Psoas muscle (tissue), 8 donors: ENCODE results near the gene CD248. TPM values are rescaled to one million over a fixed set of nuclear protein-coding genes. Genes with fewer than 3 reads are reported as not detected.

ENCODE experiments used
- ATAC-seq, 4 donors: fragments of 200-7000 bp; cut with Tn5 transposase; one replicate each; pipeline ENCODE4 v1.9.1; 2020; ENCODE audit warnings: moderate library complexity in 3 of 4, mild to moderate bottlenecking in 2 of 4
- DNase-seq, 2 donors: peaks; one replicate each; pipeline ENCODE4 v3.0.0-alpha.2; 2020
- H3K27ac ChIP-seq: fragments of 200-600 bp; one replicate; pipeline ENCODE4 v1.8.0; 2022
- H3K27me3 ChIP-seq, 3 donors: fragments of 200-600 bp in 1 of 3; one replicate each; pipeline versions ENCODE4 v1.6.1 to v1.8.0; 2013 to 2022; ENCODE audit warnings: low read length in 2 of 3, mild to moderate bottlenecking in 2 of 3, moderate library complexity in 1 of 3; ENCODE audit not compliant: insufficient read depth in 3 of 3
- H3K36me3 ChIP-seq, 2 donors: fragments of 200-600 bp in 1 of 2; one replicate each; pipeline versions ENCODE4 v1.6.1 to v1.8.0; 2013 to 2022; ENCODE audit warnings: low read depth in 1 of 2, mild to moderate bottlenecking in 1 of 2, moderate library complexity in 1 of 2; ENCODE audit not compliant: insufficient read depth in 1 of 2
- H3K4me1 ChIP-seq: fragments of 200-600 bp; one replicate; pipeline ENCODE4 v1.8.0; 2022
- H3K4me3 ChIP-seq: fragments of 200-600 bp; one replicate; pipeline ENCODE4 v1.8.0; 2022; ENCODE audit warnings: mild to moderate bottlenecking
- H3K9me3 ChIP-seq: fragments of 200-600 bp; one replicate; pipeline ENCODE4 v1.8.0; 2022
- CTCF ChIP-seq: fragments of 200-600 bp; IDR thresholded peaks from one replicate; pipeline ENCODE4 v1.8.0; 2022; ENCODE audit warnings: antibody characterized with exemption
- WGBS, 3 donors: extraction: QIAGEN DNeasy Blood & Tissue Kit; methylation state at CpG; one replicate each; pipeline versions ENCODE4 v1.1.6 to v1.1.7; 2013; 5-methylcytosine and 5-hydroxymethylcytosine counted together
- intact Hi-C, 2 donors: fragments of 100-400 bp; cut with DNase I; formaldehyde crosslinking; loops; one replicate each; pipeline versions ENCODE4 v1.11.0 to v1.14.2; 2022
- polyA plus RNA-seq, 3 donors: library from polyadenylated mRNA; stranded (reverse); fragments of 200-250 nt; gene quantifications; one replicate each; pipeline ENCODE4 v1.2.3, GENCODE V29; 2013
- total RNA-seq, 4 donors: library from RNA; stranded (reverse); fragmentation: NEBNext Ultra II Directional in 2 of 4; extraction: Animal tissue kit (Norgen Biotek cat#: 25700) in 2 of 4; gene quantifications; one replicate each; pipeline versions ENCODE4 v1.2.1 to v1.2.4, GENCODE V29; 2021 to 2023
- donor health status: healthy with polysubstance abuse.
- donor health status: DM: no; HTN: no; CAD: no; lungs with moderate emphysema.
- donor health status: Bipolar disorder and iron deficiency.
- donor health status: healthy.
- donor health status: DM: yes; HTN: yes; CAD: no.
- donor health status: DM: no; HTN: no; CAD: no.
- donor health status: DM: no; HTN: no; CAD: no.
- donor health status: DM: yes; HTN: yes; CAD: no.

The CD248 gene
- total and polyA plus RNA-seq, 7 donors = 2.9 to 10.7 (median 8.8) TPM

GRCh38 chr11:66315498-66315885 lies 1.4 kb downstream of the CD248 start:
- Histone ChIP-seq H3K27me3 (peaks cover 0 to 26% (median 6%) of the 10 kb centered on the region in 3 donors), H3K36me3 (no peaks in the 10 kb centered on the region), H3K27ac (peak overlapping the region; percentile 36), H3K9me3 (no peaks in the 10 kb centered on the region), H3K4me1 (no peaks in the 10 kb centered on the region), H3K4me3 (peak overlapping the region; percentile 69)
- DNase-seq (no peak), ATAC-seq (no peak)
- intact Hi-C loops = no loop called here
- TF ChIP-seq CTCF = no peak
- WGBS, 3 donors = 72 to 87% (median 75%) methylated on average over 11 to 14 of the region's 14 CpGs

GRCh38 chr11:66314561-66315497 lies 2.0 kb downstream of the CD248 start:
- Histone ChIP-seq H3K27me3 (peaks cover 0 to 26% (median 6%) of the 10 kb centered on the region in 3 donors), H3K9me3 (no peaks in the 10 kb centered on the region), H3K4me3 (peak overlapping the region; percentile 69), H3K27ac (peak overlapping the region; percentile 75), H3K4me1 (no peaks in the 10 kb centered on the region), H3K36me3 (no peaks in the 10 kb centered on the region)
- ATAC-seq (no peak), DNase-seq (peak in 1 of 2 donors; percentile 57)
- TF ChIP-seq CTCF = no peak
- 76 to 83% (median 80%) methylated on average over 15 to 17 of the region's 17 CpGs for WGBS, 3 donors
- intact Hi-C loops = loop anchor here in 1 of 2 donors (5.0 kb wide), 1 partner anchor 72 kb away; no protein-coding TSS in a partner anchor

GRCh38 chr11:66314186-66314501 lies 2.7 kb downstream of the CD248 start:
- ATAC-seq (no peak), DNase-seq (no peak)
- peak overlapping the region; percentile 69 for H3K4me3 ChIP-seq
- no peaks in the 10 kb centered on the region for H3K36me3 ChIP-seq
- no peaks in the 10 kb centered on the region for H3K9me3 ChIP-seq
- peak overlapping the region; percentile 75 for H3K27ac ChIP-seq
- no peaks in the 10 kb centered on the region for H3K4me1 ChIP-seq
- TF ChIP-seq CTCF = no peak
- 63 to 88% (median 82%) methylated on average over 1 of the region's 1 CpG for WGBS, 3 donors
- H3K27me3 ChIP-seq = peaks cover 0 to 26% (median 6%) of the 10 kb centered on the region in 3 donors
- intact Hi-C loops = loop anchor here in 1 of 2 donors (5.0 kb wide), 1 partner anchor 73 kb away; no protein-coding TSS in a partner anchor

GRCh38 chr11:66313321-66314185 lies 3.3 kb downstream of the CD248 start:
- H3K27me3 ChIP-seq = peaks cover 0 to 26% (median 6%) of the 10 kb centered on the region in 3 donors
- DNase-seq (peak; percentile 57 to 63), ATAC-seq (no peak)
- H3K4me3 ChIP-seq = peak overlapping the region; percentile 69
- 36 to 40% (median 38%) methylated on average over 34 to 38 of the region's 38 CpGs for WGBS, 3 donors
- no peaks in the 10 kb centered on the region for H3K36me3 ChIP-seq
- H3K9me3 ChIP-seq = no peaks in the 10 kb centered on the region
- TF ChIP-seq CTCF = no peak
- H3K4me1 ChIP-seq = no peaks in the 10 kb centered on the region
- intact Hi-C loops = loop anchor here in 1 of 2 donors (5.0 kb wide), 1 partner anchor 74 kb away; no protein-coding TSS in a partner anchor
- peak overlapping the region; percentile 75 for H3K27ac ChIP-seq
